ENCODE data around the gene EIF4EBP3. TPM values are rescaled to one million over a fixed set of nuclear protein-coding genes. Genes with fewer than 3 reads are reported as not detected.

The EIF4EBP3 gene
- 21.4 TPM for total RNA-seq
- long read RNA-seq, transcript EIF4EBP3-201 (3 exons, 691 nt): major isoform, 8 of 8 reads
- long read RNA-seq, partial matches to known transcripts: 0 of 8 reads
- long read RNA-seq, other reads (novel, unspliced or antisense): 0 of 8 reads

GRCh38 chr5:140547508-140548299 is at the start of gene EIF4EBP3:
EIF4EBP3 (plus strand) TSS chr5:140547662; CDS start chr5:140547738, 76 bp downstream.
- peaks cover 36% of the 10 kb centered on the region for H3K4me1 ChIP-seq
- H3K36me3 ChIP-seq: peaks cover 67% of the 10 kb centered on the region
- peak; percentile 62 for TF ChIP-seq CTCF (IDR thresholded peaks at IDR 0.05)
- H3K4me3 ChIP-seq: peak within 1 kb of the TSS; percentile 59
- peak within 1 kb of the TSS; percentile 97 for H3K27ac ChIP-seq
- H3K9me3 ChIP-seq: no peaks in the 10 kb centered on the region
- ATAC-seq: peak; percentile 96
- no peaks in the 10 kb centered on the region for H3K27me3 ChIP-seq
- intact Hi-C loops (cut with DNase I): no loop called here
- peak; percentile 98 for DNase-seq

GRCh38 chr5:140497897-140498296 is 49.6 kb upstream of the EIF4EBP3 start:
- H3K36me3 ChIP-seq: peaks cover 40% of the 10 kb centered on the region
- TF ChIP-seq CTCF (IDR thresholded peaks at IDR 0.05): no peak
- intact Hi-C loops (cut with DNase I): no loop called here
- H3K4me1 ChIP-seq: peaks cover 4% of the 10 kb centered on the region
- ATAC-seq: peak; percentile 65
- no peak overlapping the region for H3K27ac ChIP-seq
- DNase-seq: no peak
- no peak overlapping the region for H3K4me3 ChIP-seq
- H3K27me3 ChIP-seq: no peaks in the 10 kb centered on the region
- no peaks in the 10 kb centered on the region for H3K9me3 ChIP-seq

- Histone ChIP-seq H3K9me3 (no peaks in the 10 kb centered on the region), H3K4me3 (no peak overlapping the region), H3K36me3 (peaks cover 40% of the 10 kb centered on the region), H3K4me1 (peaks cover 4% of the 10 kb centered on the region), H3K27ac (no peak overlapping the region), H3K27me3 (no peaks in the 10 kb centered on the region)
- intact Hi-C loops (cut with DNase I): no loop called here
- no peak for DNase-seq
- no peak for TF ChIP-seq CTCF (IDR thresholded peaks at IDR 0.05)
- no peak for ATAC-seq
Measured at GRCh38 chr5:140498591-140498990, 48.9 kb upstream of the EIF4EBP3 start.

- Histone ChIP-seq H3K4me1 (peaks cover 4% of the 10 kb centered on the region), H3K36me3 (peaks cover 55% of the 10 kb centered on the region), H3K27me3 (no peaks in the 10 kb centered on the region), H3K27ac (no peak overlapping the region), H3K9me3 (no peaks in the 10 kb centered on the region), H3K4me3 (no peak overlapping the region)
- no peak for DNase-seq
- intact Hi-C loops (cut with DNase I): no loop called here
- TF ChIP-seq CTCF (IDR thresholded peaks at IDR 0.05): no peak
- ATAC-seq: no peak
Measured at GRCh38 chr5:140502834-140503233, 44.6 kb upstream of the EIF4EBP3 start.

- H3K36me3 ChIP-seq: peaks cover 100% of the 10 kb centered on the region
- no peak overlapping the region for H3K27ac ChIP-seq
- H3K27me3 ChIP-seq: no peaks in the 10 kb centered on the region
- no peak for TF ChIP-seq CTCF (IDR thresholded peaks at IDR 0.05)
- H3K4me3 ChIP-seq: no peak overlapping the region
- ATAC-seq (no peak), DNase-seq (no peak)
- intact Hi-C loops (cut with DNase I): no loop called here
- H3K4me1 ChIP-seq: no peaks in the 10 kb centered on the region
- no peaks in the 10 kb centered on the region for H3K9me3 ChIP-seq
Measured at GRCh38 chr5:140509898-140510297, 37.6 kb upstream of the EIF4EBP3 start.
